Peyer's patch (tissue), 4 donors: ENCODE results near the gene ZC3H7B.

Experiments used
- POLR2A ChIP-seq, 2 donors: fragments of 450-650 bp; IDR thresholded peaks; one replicate each; pipeline ENCODE4 v1.5.1; 2017; ENCODE audit warnings: antibody characterized with exemption in 2 of 2, mild to moderate bottlenecking in 2 of 2, moderate library complexity in 2 of 2
- TF ChIP-seq, protein P1 (sequence below), 6 experiments: fragments of 450-650 bp in 4 of 6; fragments of 200-600 bp in 2 of 6; sonication (generic) in 1 of 6; IDR thresholded peaks; one replicate each; pipeline ENCODE4 v1.5.1; 2017 to 2019; ENCODE audit warnings: antibody characterized with exemption in 6 of 6, mild to moderate bottlenecking in 3 of 6, moderate library complexity in 1 of 6

DNA sequence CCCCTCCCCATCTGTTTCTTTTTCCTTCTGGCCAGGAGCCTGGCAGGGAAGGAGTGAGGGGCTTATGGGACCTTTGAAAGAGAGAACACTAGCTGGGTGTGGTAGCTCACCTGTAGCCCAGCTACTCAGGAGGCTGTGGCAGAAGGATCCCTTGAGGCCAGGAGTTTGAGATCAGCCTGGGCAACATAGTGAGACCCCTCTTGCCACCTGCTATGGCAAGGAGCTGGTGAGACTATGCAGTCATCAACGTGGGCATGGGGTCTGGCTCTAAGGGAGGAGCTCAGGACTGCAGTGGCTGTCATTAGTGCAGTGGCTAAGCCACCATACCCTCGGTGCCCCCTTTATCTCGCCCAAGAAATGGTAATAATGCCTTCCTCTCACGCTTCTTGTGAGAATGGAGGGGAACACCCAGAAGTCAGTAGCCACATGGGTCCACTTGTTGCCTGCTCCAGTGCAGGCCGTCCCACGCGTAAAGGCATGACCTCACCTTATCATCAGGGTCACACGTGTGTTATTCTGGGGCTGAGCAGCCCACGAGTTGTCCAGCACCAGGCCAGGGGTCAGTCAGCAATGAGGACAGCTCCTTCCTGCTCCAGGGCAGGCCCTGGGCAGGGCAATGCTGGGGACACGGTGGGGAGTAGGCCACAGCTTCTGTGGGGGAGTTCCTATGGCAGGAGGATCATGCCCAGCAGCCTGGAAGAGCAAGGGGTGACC is 52.7 kb downstream of the ZC3H7B start:
- TF ChIP-seq, protein P1, sequence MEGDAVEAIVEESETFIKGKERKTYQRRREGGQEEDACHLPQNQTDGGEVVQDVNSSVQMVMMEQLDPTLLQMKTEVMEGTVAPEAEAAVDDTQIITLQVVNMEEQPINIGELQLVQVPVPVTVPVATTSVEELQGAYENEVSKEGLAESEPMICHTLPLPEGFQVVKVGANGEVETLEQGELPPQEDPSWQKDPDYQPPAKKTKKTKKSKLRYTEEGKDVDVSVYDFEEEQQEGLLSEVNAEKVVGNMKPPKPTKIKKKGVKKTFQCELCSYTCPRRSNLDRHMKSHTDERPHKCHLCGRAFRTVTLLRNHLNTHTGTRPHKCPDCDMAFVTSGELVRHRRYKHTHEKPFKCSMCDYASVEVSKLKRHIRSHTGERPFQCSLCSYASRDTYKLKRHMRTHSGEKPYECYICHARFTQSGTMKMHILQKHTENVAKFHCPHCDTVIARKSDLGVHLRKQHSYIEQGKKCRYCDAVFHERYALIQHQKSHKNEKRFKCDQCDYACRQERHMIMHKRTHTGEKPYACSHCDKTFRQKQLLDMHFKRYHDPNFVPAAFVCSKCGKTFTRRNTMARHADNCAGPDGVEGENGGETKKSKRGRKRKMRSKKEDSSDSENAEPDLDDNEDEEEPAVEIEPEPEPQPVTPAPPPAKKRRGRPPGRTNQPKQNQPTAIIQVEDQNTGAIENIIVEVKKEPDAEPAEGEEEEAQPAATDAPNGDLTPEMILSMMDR (IDR thresholded peaks at IDR 0.05): no peak
- no peak for TF ChIP-seq POLR2A (IDR thresholded peaks at IDR 0.05)
